Pancreas (tissue), 10 donors: ENCODE results near the gene OR51B4. TPM values are rescaled to one million over a fixed set of nuclear protein-coding genes. Genes with fewer than 3 reads are reported as not detected.

Experiments
- ATAC-seq, 4 donors: fragments of 200-7000 bp; cut with Tn5 transposase; one replicate each; pipeline versions ENCODE4 v1.8.0 to v1.9.1; 2020; ENCODE audit warnings: mild to moderate bottlenecking in 4 of 4, moderate library complexity in 4 of 4
- DNase-seq, 6 donors: peaks; one replicate each; pipeline ENCODE4 v3.0.0-alpha.2; 2020
- FAIRE-seq: peaks from 2 replicates; lab custom pipeline; 2012; peaks lifted over from hg19 to GRCh38; lab: Jason Lieb, UNC
- H3K27ac ChIP-seq, 4 donors: fragments of 200-600 bp; sonication (generic); 1 replicate in 3 of 4; 2 replicates in 1 of 4; pipeline versions ENCODE4 v1.5.0 to v1.8.0; 2020
- H3K27me3 ChIP-seq, 4 donors: fragments of 200-600 bp; one replicate each; pipeline ENCODE4 v1.8.0; 2021
- H3K36me3 ChIP-seq, 3 donors: fragments of 200-600 bp; sonication (generic) in 1 of 3; one replicate each; pipeline versions ENCODE4 v1.5.0 to v1.8.0; 2020 to 2021
- H3K4me1 ChIP-seq, 3 donors: fragments of 200-600 bp; one replicate each; pipeline ENCODE4 v1.8.0; 2021
- H3K4me3 ChIP-seq, 4 donors: fragments of 200-600 bp; sonication (generic) in 2 of 4; one replicate each; pipeline versions ENCODE4 v1.5.0 to v1.8.0; 2020 to 2021
- H3K9me3 ChIP-seq, 4 donors: fragments of 200-600 bp; one replicate each; pipeline ENCODE4 v1.8.0; 2021
- WGBS, 2 donors: extraction: QIAGEN DNeasy Blood & Tissue Kit; methylation state at CpG; one replicate each; pipeline ENCODE4 v1.1.7; 2013; 5-methylcytosine and 5-hydroxymethylcytosine counted together
- intact Hi-C, 3 donors: fragments of 100-400 bp; cut with DNase I; formaldehyde crosslinking; loops; one replicate each; pipeline versions ENCODE4 v1.11.1 to v1.14.2; 2022
- polyA plus RNA-seq, 2 donors: library from polyadenylated mRNA; stranded (reverse); fragments of 200-250 nt; gene quantifications; one replicate each; pipeline ENCODE4 v1.2.3, GENCODE V29; 2013
- total RNA-seq, 6 donors: library from RNA; stranded (reverse); fragmentation: NEBNext Ultra II Directional in 4 of 6; extraction: Animal tissue kit (Norgen Biotek cat#: 25700) in 4 of 6; gene quantifications; one replicate each; pipeline versions ENCODE4 v1.2.1 to v1.2.4, GENCODE V29; 2021 to 2023
- TF ChIP-seq, protein P1 (sequence below), 4 donors: fragments of 200-600 bp; sonication (generic) in 3 of 4; IDR thresholded peaks; one replicate each; pipeline versions ENCODE4 v1.5.0 to v1.8.0; 2021; ENCODE audit warnings: antibody characterized with exemption in 4 of 4
- donor health status: healthy with polysubstance abuse.
- donor health status: DM: no; HTN: no; CAD: no; lungs with moderate emphysema.
- donor health status: DM: no; HTN: no; CAD: no.
- donor health status: control.
- donor health status: control.
- donor health status: Bipolar disorder and iron deficiency.
- donor health status: DM: yes; HTN: yes; CAD: no.
- donor health status: DM: no; HTN: no; CAD: no.
- donor health status: DM: no; HTN: no; CAD: no.
- donor health status: DM: yes; HTN: yes; CAD: no.

OR51B4 gene, protein sequence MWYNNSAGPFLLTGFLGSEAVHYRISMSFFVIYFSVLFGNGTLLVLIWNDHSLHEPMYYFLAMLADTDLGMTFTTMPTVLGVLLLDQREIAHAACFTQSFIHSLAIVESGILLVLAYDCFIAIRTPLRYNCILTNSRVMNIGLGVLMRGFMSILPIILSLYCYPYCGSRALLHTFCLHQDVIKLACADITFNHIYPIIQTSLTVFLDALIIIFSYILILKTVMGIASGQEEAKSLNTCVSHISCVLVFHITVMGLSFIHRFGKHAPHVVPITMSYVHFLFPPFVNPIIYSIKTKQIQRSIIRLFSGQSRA
- total RNA-seq (not detected), polyA plus RNA-seq (not detected)

- ATAC-seq (no peak), DNase-seq (no peak), FAIRE-seq (no peak)
- intact Hi-C loops = no loop called here
- 71 to 88% methylated on average over 2 of the region's 2 CpGs for WGBS, 2 donors
- TF ChIP-seq, protein P1, sequence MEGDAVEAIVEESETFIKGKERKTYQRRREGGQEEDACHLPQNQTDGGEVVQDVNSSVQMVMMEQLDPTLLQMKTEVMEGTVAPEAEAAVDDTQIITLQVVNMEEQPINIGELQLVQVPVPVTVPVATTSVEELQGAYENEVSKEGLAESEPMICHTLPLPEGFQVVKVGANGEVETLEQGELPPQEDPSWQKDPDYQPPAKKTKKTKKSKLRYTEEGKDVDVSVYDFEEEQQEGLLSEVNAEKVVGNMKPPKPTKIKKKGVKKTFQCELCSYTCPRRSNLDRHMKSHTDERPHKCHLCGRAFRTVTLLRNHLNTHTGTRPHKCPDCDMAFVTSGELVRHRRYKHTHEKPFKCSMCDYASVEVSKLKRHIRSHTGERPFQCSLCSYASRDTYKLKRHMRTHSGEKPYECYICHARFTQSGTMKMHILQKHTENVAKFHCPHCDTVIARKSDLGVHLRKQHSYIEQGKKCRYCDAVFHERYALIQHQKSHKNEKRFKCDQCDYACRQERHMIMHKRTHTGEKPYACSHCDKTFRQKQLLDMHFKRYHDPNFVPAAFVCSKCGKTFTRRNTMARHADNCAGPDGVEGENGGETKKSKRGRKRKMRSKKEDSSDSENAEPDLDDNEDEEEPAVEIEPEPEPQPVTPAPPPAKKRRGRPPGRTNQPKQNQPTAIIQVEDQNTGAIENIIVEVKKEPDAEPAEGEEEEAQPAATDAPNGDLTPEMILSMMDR (IDR thresholded peaks at IDR 0.05) = no peak
- no peaks in the 10 kb centered on the region for H3K4me1 ChIP-seq
- no peaks in the 10 kb centered on the region for H3K9me3 ChIP-seq
- no peaks in the 10 kb centered on the region for H3K36me3 ChIP-seq
- H3K27me3 ChIP-seq = no peaks in the 10 kb centered on the region
- no peak within 1 kb of the TSS for H3K27ac ChIP-seq
- H3K4me3 ChIP-seq = no peak within 1 kb of the TSS
Observed at GRCh38 chr11:5301846-5302245, at the start of gene OR51B4. OR51B4 (minus strand) TSS chr11:5301946; CDS start chr11:5301946, 0 bp downstream.

GRCh38 chr11:5351208-5351607 is 49.5 kb upstream of the OR51B4 start, which contains the start of gene OR51B6:
OR51B6 (plus strand) TSS chr11:5351508; CDS start chr11:5351508, 0 bp downstream.
- intact Hi-C loops = no loop called here
- FAIRE-seq = no peak

GRCh38 chr11:5349550-5349949 is 47.8 kb upstream of the OR51B4 start:
- Histone ChIP-seq H3K4me3 (no peak overlapping the region), H3K36me3 (no peaks in the 10 kb centered on the region), H3K27ac (no peak overlapping the region), H3K9me3 (no peaks in the 10 kb centered on the region), H3K27me3 (no peaks in the 10 kb centered on the region), H3K4me1 (no peaks in the 10 kb centered on the region)
- no peak for ATAC-seq
- FAIRE-seq = no peak
- intact Hi-C loops = no loop called here
- no peak for DNase-seq
- TF ChIP-seq, protein P1 (IDR thresholded peaks at IDR 0.05) = no peak
- whole genome bisulfite sequencing, 2 donors = 27 to 28% methylated on average over 1 of the region's 1 CpG

More at GRCh38 chr11:5351208-5351607, 49.5 kb upstream of the OR51B4 start, which contains the start of gene OR51B6:
- TF ChIP-seq, protein P1 (IDR thresholded peaks at IDR 0.05) = no peak
- no peak within 1 kb of the TSS for H3K27ac ChIP-seq
- H3K4me1 ChIP-seq = no peaks in the 10 kb centered on the region
- ATAC-seq = no peak
- no peak within 1 kb of the TSS for H3K4me3 ChIP-seq
- no peaks in the 10 kb centered on the region for H3K36me3 ChIP-seq
- DNase-seq = no peak
- H3K9me3 ChIP-seq = no peaks in the 10 kb centered on the region
- H3K27me3 ChIP-seq = no peaks in the 10 kb centered on the region
- 49 to 51% methylated on average over 1 of the region's 1 CpG for WGBS, 2 donors

DNA sequence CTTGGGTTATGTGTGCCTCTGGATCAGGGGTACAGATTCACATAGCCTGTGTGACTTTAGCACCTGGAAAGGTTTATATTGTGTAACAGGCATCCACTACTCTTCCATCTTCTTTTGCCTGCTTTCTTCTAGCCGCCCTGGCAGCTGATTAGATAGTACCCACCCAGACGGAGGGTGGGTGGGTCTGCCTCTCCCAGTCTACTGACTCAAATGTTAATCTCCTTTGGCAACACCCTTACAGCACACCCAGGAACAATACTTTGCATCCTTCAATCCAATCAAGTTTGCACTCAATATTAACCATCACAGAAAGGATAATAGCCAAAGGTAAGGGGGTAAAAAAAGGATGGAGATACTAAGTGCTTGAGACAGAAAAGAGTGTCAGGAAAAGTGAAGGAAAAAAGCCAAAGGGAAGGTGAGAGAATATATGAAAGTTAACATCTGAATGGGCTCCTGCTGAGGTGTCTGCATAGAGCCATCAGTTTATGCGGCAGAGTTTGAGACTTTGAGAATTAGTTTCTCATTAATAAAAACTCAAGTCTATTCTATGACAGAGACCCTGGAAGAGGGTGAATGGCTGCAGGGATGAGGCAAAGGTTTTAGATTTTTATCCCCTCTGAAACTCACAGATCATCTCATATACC is 46.9 kb upstream of the OR51B4 start:
- FAIRE-seq = no peak
- TF ChIP-seq, protein P1 (IDR thresholded peaks at IDR 0.05) = no peak
- no peak overlapping the region for H3K4me3 ChIP-seq
- ATAC-seq = no peak
- H3K27ac ChIP-seq = no peak overlapping the region
- DNase-seq = no peak
- no peaks in the 10 kb centered on the region for H3K36me3 ChIP-seq
- intact Hi-C loops = no loop called here
- no peaks in the 10 kb centered on the region for H3K27me3 ChIP-seq
- no peaks in the 10 kb centered on the region for H3K4me1 ChIP-seq
- H3K9me3 ChIP-seq = no peaks in the 10 kb centered on the region
- WGBS, 2 donors = 21 to 22% methylated on average over 3 of the region's 3 CpGs

GRCh38 chr11:5345831-5346230 is 44.1 kb upstream of the OR51B4 start:
- no peak for FAIRE-seq
- intact Hi-C loops = no loop called here
- TF ChIP-seq, protein P1 (IDR thresholded peaks at IDR 0.05) = no peak
- Histone ChIP-seq H3K9me3 (no peaks in the 10 kb centered on the region), H3K4me3 (no peak overlapping the region), H3K36me3 (no peaks in the 10 kb centered on the region), H3K4me1 (no peaks in the 10 kb centered on the region), H3K27me3 (no peaks in the 10 kb centered on the region), H3K27ac (no peak overlapping the region)
- no peak for ATAC-seq
- DNase-seq = no peak
- 40 to 54% methylated on average over 3 of the region's 3 CpGs for WGBS, 2 donors
